Mononuclear cell (primary cell): Measurements from ENCODE around the gene MTG2. TPM values are rescaled to one million over a fixed set of nuclear protein-coding genes. Genes with fewer than 3 reads are reported as not detected.

Experiments used
- H3K27me3 ChIP-seq: 2 replicates; pipeline ENCODE4 v1.6.0; 2011; ENCODE audit warnings: low read length, control low read depth; ENCODE audit not compliant: insufficient read depth
- H3K4me1 ChIP-seq: 2 replicates; pipeline ENCODE4 v1.5.1; 2011; ENCODE audit warnings: mild to moderate bottlenecking, low read length, control low read depth; ENCODE audit not compliant: insufficient read depth
- H3K4me3 ChIP-seq: 2 replicates; pipeline ENCODE4 v1.5.1; 2011; ENCODE audit warnings: mild to moderate bottlenecking, low read length, moderate library complexity
- H3K9me3 ChIP-seq: 2 replicates; pipeline ENCODE4 v1.5.1; 2011; ENCODE audit warnings: low read depth, mild to moderate bottlenecking, control low read depth, low read length
- total RNA-seq: library from RNA; depleted of rRNA; stranded (reverse); fragments of >200 nt; gene quantifications from one replicate; pipeline ENCODE4 v1.2.3, GENCODE V29; 2012

MTG2 gene
- total RNA-seq, 1 donor: 3.1 TPM

DNA sequence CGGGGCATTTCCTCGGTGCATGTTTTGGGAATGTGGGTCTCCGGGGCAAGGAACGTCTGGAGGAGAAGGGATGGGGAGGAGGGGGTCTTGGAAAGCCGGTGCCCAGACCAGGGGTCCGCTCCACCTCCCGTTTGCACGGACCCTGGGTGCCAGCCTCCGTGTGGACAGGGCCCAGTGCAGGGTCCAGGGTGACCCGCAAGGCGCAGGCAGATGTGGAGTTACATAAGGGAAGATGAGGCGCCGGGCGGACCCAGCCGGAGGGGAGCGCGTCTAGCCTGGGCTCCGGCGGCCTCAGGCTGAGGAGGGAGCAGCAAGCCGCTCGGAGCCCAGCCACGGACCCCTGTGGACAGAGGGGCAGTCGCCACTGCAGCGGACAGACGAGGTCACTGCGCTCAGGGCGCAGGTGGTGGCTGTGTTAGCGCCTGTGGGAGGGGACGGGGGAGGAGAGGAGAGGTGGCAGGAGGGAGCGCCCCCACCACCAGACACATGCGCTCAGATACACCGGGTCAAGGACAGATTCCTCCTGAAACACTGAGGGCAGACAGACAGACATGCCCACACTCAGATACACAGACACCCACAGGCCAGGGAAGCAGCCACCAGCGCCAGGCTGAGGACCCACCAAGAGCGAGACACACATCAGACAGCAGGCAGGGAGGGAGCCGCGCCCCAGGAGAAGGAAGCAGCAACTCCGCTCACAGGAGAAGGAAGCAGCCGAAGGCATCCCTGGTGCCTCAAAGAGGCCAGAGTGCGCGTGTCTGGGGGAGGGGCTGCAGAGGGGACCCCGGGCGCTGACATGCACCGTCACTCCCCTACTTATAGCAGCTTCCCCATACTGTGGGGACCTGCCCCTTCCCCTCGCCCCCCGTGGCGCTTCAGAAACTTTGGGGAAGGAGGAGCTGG is 38.1 kb downstream of the MTG2 start:
- H3K9me3 ChIP-seq: no peaks in the 10 kb centered on the region
- peaks cover 24% of the 10 kb centered on the region for H3K27me3 ChIP-seq
- no peaks in the 10 kb centered on the region for H3K4me1 ChIP-seq
- no peak overlapping the region for H3K4me3 ChIP-seq

DNA sequence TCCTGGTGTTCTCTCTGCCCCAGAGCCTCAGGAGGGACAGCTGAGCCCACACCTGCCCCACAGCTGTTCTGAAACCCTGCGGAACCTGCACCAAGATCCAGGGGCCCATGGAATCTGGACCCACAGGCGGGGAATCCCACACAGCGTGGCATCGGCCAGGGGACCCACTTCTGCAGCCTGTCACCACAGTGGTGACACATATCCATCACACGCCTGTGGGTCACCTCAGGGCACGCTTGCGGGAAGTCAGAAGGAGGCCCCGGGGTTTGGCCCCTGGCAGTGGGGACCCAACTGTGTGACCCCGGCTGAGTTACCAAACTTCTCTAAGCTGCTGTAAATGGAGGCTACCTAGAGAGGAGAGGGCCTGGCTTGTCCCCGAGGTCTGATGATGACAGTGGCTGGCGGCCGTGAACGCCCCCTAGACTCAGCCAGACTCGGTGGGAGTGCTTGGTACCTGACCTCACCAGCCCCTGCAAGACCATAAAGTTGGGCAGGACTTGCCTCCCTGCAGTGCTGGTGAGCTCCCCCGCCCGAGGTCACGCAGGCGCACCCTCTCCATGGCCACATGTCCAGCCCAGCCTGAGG is 39.5 kb downstream of the MTG2 start:
- H3K4me1 ChIP-seq: no peaks in the 10 kb centered on the region
- H3K27me3 ChIP-seq: peaks cover 24% of the 10 kb centered on the region
- H3K4me3 ChIP-seq: no peak overlapping the region
- no peaks in the 10 kb centered on the region for H3K9me3 ChIP-seq

GRCh38 chr20:62222972-62223371 is 40.1 kb downstream of the MTG2 start:
- H3K4me3 ChIP-seq: no peak overlapping the region
- H3K9me3 ChIP-seq: no peaks in the 10 kb centered on the region
- no peaks in the 10 kb centered on the region for H3K4me1 ChIP-seq
- H3K27me3 ChIP-seq: peaks cover 24% of the 10 kb centered on the region

DNA sequence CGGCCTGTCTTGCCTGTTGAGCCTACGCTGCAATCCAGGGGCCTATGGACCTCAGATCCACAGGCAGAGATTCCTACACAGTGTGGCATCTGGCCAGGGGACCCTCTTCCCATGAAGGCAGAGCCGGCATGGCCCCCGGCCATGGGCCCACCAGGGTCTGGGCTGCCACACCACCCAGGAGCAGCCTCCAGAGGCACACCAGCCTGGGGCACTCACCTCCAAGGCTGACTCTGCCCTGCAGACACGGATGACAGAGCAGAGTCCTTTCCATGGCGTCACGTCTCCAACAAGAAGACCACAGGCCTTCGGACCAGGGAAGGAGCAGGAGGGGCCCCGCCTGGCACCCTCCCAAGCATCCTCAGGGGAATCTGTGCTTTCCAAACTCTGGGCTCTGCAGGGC is 40.7 kb downstream of the MTG2 start:
- no peak overlapping the region for H3K4me3 ChIP-seq
- no peaks in the 10 kb centered on the region for H3K9me3 ChIP-seq
- H3K4me1 ChIP-seq: no peaks in the 10 kb centered on the region
- H3K27me3 ChIP-seq: peaks cover 19% of the 10 kb centered on the region

GRCh38 chr20:62224113-62224855 is 41.5 kb downstream of the MTG2 start:
- H3K4me3 ChIP-seq: no peak overlapping the region
- H3K9me3 ChIP-seq: no peaks in the 10 kb centered on the region
- H3K4me1 ChIP-seq: no peaks in the 10 kb centered on the region
- peaks cover 16% of the 10 kb centered on the region for H3K27me3 ChIP-seq

- no peaks in the 10 kb centered on the region for H3K4me1 ChIP-seq
- H3K9me3 ChIP-seq: no peaks in the 10 kb centered on the region
- H3K4me3 ChIP-seq: no peak overlapping the region
- peaks cover 16% of the 10 kb centered on the region for H3K27me3 ChIP-seq
Observed at GRCh38 chr20:62225026-62225425, 42.2 kb downstream of the MTG2 start.

DNA sequence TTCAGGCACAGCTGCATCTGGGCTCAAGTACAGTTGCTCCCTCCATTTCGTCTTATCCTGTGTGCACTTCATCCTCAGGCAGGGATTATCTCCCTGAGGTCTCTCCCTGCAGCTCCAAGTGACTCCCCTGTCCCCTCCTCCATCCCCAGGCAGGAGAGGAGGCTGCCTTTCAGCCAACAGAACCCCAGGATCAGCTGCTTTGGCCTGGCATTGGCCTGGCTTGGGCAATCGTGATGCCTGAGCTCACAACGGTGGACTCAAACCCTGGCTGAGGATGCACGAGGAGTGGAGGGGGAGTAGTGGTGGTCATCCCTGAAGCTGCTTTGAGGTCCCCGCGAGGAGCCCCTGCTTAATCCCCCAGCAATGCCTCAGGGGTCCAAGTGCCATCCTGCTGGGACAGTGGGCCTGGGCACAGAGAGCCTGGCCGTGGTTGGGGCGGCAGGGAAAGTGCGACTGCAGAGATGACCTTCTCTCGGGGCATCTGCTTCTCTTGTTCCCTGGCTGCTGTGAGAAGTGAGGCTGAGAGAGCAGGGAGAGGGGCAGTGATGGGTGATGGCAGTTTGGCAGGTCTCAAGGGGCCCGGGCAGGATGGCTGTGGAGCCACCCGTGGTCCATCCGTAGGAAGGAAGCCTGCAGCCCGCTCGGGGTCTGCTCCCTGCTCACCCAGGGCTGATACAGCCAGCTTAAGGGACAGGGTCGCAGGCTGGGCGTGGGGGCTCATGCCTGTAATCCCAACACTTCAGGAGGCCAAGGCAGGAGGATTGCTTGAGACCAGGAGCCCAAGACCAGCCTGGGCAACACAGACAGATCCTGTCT is 43.2 kb downstream of the MTG2 start:
- H3K27me3 ChIP-seq: peaks cover 10% of the 10 kb centered on the region
- no peaks in the 10 kb centered on the region for H3K9me3 ChIP-seq
- H3K4me1 ChIP-seq: no peaks in the 10 kb centered on the region
- no peak overlapping the region for H3K4me3 ChIP-seq

DNA sequence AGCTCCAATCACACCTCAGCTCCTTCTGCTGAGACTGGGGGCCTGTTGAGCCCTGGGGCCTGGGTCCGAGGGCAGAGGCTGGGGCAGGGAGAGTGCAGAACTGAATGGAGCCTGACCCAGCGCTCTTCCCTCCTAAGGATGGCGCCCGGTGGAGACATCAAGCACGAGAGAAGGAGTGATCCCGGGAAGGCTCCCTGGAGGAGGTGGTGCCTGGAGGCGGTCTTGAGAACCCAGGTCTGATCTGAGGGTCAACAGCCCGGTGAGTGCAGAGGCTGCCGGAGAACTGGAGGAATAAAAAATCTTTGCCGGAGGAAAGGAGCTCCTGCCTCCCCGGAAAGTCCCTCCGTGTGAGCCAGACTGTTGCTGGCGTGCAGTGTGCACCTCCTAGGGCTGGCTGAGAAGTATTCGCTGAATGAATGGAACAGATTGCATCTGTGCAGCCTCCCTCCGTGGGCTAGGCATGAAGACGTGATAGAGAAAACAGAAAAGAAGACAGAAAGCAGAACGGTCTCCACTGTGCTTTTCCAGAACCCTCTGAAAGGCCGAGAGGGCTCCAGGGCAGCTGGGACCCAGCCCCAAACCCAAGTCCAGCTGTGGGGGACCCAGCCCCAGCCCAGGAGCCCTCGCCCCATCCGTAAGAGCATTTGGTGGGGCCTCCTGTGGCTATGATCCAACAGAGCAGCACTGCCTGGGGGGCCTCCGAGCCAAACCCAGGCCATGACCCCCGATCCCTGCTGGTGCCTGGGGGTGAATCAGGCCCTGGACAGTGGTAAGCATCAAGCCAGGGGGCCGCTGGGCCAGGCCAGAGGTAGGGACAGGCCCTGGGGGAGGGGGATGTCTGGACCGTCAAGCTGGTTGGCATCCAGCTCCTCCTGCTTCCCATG is 44.1 kb downstream of the MTG2 start:
- H3K4me3 ChIP-seq: no peak overlapping the region
- peaks cover 2% of the 10 kb centered on the region for H3K27me3 ChIP-seq

DNA sequence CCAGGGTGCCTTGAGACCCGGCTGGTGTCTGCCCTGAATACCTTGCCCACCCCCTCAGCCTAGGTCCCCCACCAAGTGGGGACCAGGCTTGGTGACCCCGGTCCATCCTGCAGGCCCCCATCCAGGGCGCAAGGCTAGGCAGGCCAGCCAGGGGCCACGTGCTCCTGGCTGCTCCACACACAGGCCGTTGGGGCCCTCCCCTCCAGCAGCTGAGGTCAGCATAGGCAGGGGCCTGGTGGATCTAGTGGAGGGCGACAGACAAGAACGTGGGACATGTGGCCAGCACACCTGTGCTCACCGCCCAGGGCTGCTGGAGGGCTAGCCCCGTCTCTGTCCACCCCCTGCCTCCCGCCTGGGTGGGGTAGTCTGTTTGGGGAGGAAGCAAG is 44.8 kb downstream of the MTG2 start:
- H3K9me3 ChIP-seq: no peaks in the 10 kb centered on the region
- H3K4me1 ChIP-seq: no peaks in the 10 kb centered on the region
- no peaks in the 10 kb centered on the region for H3K27me3 ChIP-seq
- no peak overlapping the region for H3K4me3 ChIP-seq

More for the DNA sequence above, 44.1 kb downstream of the MTG2 start:
- Histone ChIP-seq H3K9me3 (no peaks in the 10 kb centered on the region), H3K4me1 (no peaks in the 10 kb centered on the region)

- Histone ChIP-seq H3K27me3 (no peaks in the 10 kb centered on the region), H3K9me3 (no peaks in the 10 kb centered on the region), H3K4me1 (no peaks in the 10 kb centered on the region), H3K4me3 (no peak overlapping the region)
Observed at GRCh38 chr20:62227977-62228958, 45.4 kb downstream of the MTG2 start.

DNA sequence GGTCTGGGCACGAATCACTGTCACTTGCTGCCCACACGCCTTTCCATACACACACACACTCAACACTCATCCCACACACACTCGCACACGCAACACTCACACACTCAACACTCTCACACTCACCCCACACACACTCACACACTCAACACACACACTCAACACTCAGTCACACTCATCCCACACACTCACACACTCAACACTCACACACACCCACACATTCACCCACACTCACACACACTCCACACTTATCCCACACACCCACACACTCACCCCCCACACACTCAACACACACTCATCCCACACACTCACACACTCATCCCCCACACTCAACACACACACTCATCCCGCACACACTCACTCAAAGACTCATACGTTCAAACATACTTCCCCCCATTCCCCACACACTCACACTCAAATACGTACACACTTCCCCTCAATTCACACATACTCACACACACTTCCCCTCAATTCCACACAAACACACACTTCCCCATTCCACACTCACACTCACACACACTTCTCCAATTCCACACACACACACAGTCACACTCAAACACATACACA is 46.2 kb downstream of the MTG2 start:
- no peaks in the 10 kb centered on the region for H3K9me3 ChIP-seq
- H3K4me3 ChIP-seq: no peak overlapping the region
- no peaks in the 10 kb centered on the region for H3K27me3 ChIP-seq
- no peaks in the 10 kb centered on the region for H3K4me1 ChIP-seq

DNA sequence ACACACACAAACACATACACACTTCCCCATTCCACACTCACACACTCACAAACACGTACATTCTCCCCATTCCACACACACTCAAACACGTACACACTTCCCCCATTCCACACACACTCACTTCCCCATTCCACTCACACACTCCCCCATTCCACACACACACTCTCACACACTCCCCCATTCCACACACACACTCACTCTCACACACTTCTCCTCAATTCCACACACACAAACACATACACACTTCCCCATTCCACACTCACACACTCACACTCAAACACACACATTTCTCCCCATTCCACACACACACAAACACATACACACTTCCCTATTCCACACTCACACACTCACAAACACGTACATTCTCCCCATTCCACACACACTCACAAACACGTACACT is 46.8 kb downstream of the MTG2 start:
- H3K4me3 ChIP-seq: no peak overlapping the region
- no peaks in the 10 kb centered on the region for H3K27me3 ChIP-seq
- no peaks in the 10 kb centered on the region for H3K4me1 ChIP-seq
- H3K9me3 ChIP-seq: no peaks in the 10 kb centered on the region

DNA sequence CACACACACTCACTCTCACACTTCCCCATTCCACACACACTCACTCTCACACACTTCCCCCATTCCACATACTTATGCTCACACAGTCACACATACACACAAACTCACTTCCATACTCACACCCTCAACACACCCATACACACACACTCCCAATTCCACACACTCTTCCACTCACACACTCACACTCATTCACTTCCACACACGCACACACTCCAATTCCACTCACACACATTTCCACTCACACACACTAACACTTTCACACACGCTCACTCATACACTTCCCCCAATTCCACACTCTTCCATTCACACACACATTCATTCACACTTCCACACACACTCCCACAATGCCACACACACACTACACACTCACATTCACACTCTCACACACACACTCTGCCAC is 47.4 kb downstream of the MTG2 start:
- no peak overlapping the region for H3K4me3 ChIP-seq
- no peaks in the 10 kb centered on the region for H3K9me3 ChIP-seq
- no peaks in the 10 kb centered on the region for H3K27me3 ChIP-seq
- no peaks in the 10 kb centered on the region for H3K4me1 ChIP-seq
